HG02884 (cell line): ENCODE results near the gene BNIP5.

Source experiments
- ATAC-seq: cut with Tn5 transposase; IDR thresholded peaks from one replicate; pipeline ENCODE4 v1.9.1; 2021; ENCODE audit warnings: mild to moderate bottlenecking, moderate library complexity; ENCODE audit not compliant: unreplicated experiment

BNIP5 gene

GRCh38 chr6:36301085-36301658, 35.5 kb downstream of the BNIP5 start:
- ATAC-seq, result no peak

GRCh38 chr6:36298027-36298426, 38.7 kb downstream of the BNIP5 start:
- ATAC-seq, result no peak

- no peak for ATAC-seq
These were observed 39.2 kb downstream of the BNIP5 start for GRCh38 chr6:36297511-36297910.

- ATAC-seq, result no peak
These were observed 39.6 kb downstream of the BNIP5 start for GRCh38 chr6:36297051-36297450.

GRCh38 chr6:36296240-36296639, 40.4 kb downstream of the BNIP5 start:
- no peak for ATAC-seq

GRCh38 chr6:36292170-36292569, 44.5 kb downstream of the BNIP5 start:
- ATAC-seq, result no peak

- no peak for ATAC-seq
These were observed 45.7 kb downstream of the BNIP5 start for GRCh38 chr6:36290668-36291620.

GRCh38 chr6:36289281-36289878, 47.3 kb downstream of the BNIP5 start:
- no peak for ATAC-seq

- no peak for ATAC-seq
These were observed 49.8 kb downstream of the BNIP5 start for GRCh38 chr6:36286858-36287257.

GRCh38 chr6:36285797-36286196, 50.9 kb downstream of the BNIP5 start:
- no peak for ATAC-seq

- no peak for ATAC-seq
These were observed 51.5 kb downstream of the BNIP5 start for GRCh38 chr6:36285187-36285671.

- no peak for ATAC-seq
These were observed 52.3 kb downstream of the BNIP5 start for GRCh38 chr6:36284359-36284758.

- no peak for ATAC-seq
These were observed 53.1 kb downstream of the BNIP5 start for GRCh38 chr6:36283608-36284007.

- no peak for ATAC-seq
These were observed 55.7 kb downstream of the BNIP5 start for GRCh38 chr6:36280983-36281382.

GRCh38 chr6:36280467-36280866, 56.2 kb downstream of the BNIP5 start:
- ATAC-seq, result no peak

- no peak for ATAC-seq
These were observed 58.7 kb downstream of the BNIP5 start for GRCh38 chr6:36277946-36278470.

GRCh38 chr6:36276581-36277536, 59.8 kb downstream of the BNIP5 start:
- ATAC-seq, result no peak

- no peak for ATAC-seq
These were observed 62.7 kb downstream of the BNIP5 start for GRCh38 chr6:36273802-36274514.

GRCh38 chr6:36273067-36273466, 63.6 kb downstream of the BNIP5 start:
- no peak for ATAC-seq

- no peak for ATAC-seq
These were observed 64.5 kb downstream of the BNIP5 start for GRCh38 chr6:36272234-36272633.
